Ammon's horn (tissue), 1 donor: ENCODE data around the gene ACSL6.

Experiments
- DNase-seq: peaks from one replicate; pipeline ENCODE4 v3.0.0-alpha.2; 2016; ENCODE audit warnings: low spot score

ACSL6 gene

DNA sequence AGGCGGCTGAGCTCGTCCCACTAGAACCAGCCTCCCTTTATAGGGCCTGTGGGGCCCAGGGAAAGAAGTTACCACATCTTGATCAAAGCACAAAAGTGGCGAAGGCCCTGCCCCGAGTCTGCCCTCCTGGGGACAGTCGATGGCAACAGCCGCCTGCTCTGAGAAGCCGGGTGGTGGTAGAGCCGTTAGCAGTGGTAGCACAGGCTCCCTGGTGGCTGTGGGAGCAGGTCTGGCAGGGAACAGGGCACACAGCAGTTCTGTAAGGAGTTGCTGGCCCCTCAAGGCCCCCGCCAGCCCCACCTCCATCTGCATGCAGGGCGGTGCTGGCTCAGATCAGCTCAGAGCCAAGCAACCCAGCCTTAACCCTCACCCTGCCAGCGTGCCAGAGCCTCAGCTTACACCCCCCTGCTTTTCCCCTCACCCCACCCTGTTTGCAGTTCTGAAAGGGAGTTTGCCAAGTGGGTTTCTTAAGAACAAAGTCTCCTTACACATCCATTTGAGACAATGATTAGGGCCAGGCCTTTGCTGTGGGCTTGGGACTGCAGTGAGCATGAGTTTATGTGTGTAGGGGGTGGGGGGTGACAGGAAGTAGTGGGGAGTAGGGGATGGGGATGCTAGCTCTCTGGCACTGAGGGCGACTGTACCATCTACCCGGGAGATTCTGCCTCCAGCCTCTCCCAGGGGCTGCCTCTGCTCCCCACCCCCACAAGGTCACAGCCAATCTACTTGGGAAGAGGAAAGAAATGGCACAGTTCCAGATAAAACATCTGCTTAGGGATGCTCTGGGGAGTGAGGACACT, 11.8 kb downstream of the ACSL6 start:
- DNase-seq = peak; percentile 69

DNA sequence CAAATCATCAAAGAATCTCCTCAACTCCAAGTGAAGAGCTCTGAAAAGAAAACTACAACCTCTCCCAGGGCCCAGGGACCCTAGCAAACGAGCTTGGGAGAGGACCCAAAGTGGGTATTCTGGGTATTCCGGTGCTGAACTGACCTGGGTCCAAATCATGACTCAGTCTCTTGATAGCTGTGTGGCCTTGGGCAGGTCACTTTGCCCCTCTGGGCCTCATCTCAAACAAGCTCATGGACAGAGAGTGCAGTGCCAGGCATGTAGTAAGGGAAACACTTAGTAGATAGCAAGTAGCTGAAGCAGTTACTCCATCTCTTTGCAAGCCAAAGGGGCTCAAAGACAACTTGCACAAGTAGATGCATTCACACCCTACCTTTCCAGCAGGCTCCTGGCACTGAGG, 12.4 kb downstream of the ACSL6 start:
- DNase-seq = no peak

DNA sequence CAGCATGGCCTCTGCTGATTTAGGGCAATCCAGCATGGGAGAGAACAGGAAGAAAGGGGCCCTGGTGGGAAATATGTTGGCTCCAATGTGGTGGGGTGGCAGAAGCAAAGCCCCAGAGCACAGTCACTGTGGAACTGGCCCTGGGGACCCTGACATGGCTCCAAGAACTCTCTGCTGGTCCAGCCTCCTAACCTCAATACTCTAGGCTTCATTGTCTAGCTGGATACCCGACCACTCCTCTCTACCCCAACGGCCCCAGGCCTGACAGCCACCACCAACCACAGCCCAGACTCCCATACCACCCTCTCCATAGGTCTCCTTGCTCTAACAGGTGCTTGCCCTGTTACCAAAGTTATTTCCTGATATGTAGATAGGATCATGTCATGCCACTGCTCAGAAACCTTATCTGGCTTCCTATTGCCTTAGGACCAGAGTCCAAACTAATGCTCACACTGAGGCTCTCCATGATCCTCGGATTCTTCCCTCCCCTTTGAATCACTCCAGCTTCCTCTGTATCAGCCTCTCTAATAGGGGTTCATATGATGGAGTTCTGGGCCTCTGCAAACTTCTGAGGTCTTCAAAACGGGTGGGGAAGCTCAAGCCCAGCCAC, 12.9 kb downstream of the ACSL6 start:
- DNase-seq = no peak

DNA sequence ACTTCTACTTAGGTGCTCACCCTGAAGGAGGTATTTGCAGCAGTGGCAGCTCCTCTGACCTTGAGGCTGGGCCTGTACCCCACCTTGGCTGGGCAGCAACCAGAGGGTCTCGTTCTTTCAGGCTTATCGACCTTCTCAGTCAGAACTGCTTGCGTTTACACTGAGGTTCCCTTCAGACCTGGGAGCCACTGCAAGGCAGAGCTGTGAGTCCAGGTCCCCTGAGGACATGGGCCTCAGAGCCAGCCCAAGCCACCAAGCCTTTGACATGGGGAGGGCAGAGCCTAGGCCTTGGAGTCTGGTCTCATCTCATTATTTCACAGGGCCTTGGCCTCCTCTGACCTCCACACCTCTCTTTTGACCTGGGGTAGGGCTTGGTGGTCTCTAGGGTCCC, 13.7 kb downstream of the ACSL6 start:
- no peak for DNase-seq

DNA sequence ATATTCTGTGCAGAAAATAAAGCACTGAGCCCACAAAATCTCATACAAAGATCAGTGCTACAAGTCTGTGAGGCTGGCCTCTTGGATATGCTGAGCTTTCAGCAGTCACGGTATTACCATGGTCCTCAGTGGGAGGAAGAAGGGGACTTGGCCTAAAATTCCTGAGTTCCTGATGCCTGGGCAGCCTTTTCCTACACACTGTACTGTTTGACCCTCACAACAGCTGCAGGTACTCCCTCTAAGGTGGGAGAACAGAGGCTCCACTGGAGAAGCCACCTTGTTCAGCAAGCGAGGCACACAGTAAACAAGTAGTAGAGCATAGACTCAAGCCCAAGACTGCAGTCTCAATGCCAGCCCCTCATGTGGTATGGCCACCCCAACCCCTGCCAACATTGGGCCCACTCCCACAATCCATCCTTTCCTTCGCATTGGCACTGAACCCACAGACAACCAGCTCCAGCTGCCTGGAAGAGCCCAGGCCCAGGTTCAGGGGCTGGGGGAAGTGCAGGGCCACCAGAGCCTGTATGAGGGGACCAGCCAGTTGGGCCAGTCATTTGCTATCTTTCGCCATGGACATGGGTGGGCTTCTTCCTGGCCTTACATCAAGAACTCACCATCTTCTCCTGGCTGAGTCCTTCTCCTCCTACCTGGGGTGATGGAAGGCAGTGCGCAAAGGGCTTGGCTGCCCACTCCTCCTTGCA, 14.3 kb downstream of the ACSL6 start:
- no peak for DNase-seq

DNA sequence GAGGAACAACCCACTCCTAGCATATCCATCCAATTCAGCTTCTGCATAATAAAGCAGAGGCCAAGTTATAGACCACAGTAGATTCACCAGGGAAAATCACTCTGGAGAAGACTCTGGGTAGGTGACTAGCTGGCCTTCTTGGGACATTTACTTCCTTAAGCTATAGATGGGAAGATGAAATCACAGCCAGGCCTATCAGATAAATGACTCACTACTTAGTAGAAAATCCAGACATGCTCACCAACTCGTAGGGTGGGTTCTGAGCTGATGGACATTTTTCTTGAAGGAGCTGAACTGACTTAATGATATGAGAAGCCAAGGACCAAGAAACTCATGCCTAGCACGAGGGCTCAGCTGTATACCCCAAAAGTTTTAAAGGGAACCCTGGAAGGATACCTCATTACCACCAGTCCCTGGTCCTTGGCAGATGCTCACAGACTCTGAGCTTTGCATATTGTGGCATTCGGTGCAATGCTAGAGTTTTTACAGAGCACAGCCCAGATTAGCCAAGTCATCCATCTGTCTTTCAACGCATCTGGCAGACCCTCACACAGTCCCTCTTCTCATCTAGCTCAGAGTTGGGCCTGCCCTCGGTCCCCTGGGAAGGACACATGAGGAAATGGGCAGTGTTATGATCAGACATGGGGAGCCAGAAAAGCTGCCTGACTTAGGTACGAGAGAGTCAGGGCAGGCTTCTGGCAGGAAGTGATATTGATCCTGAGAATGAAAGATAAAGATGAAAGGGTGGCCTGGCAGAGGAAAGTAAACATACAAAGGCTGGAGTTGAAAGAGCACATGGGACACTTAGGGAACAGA, 15.0 kb downstream of the ACSL6 start:
- DNase-seq = no peak

DNA sequence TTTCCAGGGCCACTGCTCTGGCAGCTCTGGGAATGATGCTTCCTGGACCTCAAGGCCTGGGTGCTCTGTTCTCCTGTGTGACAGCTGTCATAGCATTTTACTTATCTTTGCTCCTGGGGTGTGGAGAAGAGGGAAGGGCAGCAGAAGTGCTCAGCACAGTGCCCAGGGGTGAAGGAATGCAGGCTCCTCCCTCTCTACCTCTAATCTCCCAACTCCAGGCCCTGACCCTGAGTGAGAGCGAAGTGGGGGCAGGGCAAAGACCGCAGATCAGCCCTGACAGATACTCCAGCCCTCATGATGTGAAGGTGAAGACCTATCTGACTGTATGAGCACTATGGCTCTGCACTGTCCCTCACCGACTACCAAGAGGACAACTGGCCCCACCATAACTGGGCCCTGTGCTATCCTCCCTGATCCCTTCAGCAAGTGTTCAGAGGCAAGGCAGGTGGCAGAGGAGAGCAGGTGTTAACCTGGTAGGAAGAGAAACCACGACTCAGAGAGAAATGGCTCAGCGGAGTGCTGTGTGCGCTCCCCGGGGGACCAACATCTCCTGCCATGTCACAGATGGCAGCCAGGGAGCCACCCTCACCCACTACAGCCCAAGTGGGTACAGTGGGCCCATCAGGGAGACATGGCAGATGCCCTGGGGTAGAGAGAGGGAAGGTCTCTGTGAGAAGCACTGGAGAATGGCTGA, 16.8 kb downstream of the ACSL6 start:
- DNase-seq = no peak

DNA sequence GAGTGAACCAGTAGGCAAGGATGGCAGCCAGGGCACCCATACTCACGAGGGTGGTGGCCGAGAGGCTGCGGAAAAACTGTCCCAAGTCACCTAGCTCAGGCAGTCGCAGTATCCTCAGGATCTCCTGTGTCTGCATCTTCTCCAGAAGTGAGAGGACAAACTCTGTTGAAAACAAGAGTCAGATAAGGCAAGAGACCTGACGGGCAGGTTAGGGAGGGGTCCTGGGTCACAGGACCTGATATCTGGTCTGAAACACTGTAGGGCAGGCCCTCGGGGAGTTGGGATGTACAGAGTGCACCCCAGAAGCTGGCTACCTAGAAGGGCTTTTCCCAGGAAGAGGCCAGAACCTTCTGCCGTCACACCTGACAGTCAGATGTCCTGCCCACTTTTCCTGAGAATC, 17.4 kb downstream of the ACSL6 start:
- no peak for DNase-seq

DNA sequence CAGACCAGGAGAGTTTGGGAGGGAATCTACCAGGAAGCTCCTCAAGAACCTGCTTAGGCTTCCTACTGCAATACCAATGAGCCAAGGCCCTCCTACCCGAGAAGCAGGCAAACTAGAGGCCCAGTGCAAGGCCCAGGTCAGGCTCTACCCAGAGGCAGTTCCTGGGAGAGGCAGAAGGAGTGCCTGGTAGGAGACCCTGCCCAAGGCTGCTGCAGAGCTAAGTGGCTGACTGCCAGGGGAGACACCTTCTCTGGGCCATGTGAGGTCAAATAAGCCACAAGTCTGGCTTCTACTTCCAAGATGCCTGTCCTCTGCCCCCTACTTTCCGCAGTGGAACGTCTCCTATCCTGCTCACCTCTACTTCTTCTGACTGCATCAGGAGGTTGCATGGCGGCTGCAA, 17.8 kb downstream of the ACSL6 start:
- no peak for DNase-seq

DNA sequence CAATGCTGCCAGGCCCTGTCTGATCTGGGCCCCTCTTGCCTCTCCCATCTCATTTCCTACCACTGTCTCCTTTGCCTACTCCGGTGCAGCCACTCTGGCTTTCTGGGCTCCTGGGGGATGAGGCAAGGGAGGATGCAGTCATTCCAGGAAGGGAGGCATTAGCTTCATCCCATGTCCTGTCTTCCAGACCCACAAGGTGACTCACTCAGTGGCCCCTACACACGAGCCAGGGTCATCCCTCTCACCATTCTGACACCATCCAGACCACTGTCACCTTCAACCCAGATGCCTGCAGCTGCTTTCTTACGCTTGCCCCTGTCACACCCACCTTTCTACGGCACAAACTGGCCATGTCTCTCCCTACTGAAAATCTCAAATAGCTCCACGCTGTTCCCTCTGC, 19.1 kb downstream of the ACSL6 start:
- DNase-seq = no peak

DNA sequence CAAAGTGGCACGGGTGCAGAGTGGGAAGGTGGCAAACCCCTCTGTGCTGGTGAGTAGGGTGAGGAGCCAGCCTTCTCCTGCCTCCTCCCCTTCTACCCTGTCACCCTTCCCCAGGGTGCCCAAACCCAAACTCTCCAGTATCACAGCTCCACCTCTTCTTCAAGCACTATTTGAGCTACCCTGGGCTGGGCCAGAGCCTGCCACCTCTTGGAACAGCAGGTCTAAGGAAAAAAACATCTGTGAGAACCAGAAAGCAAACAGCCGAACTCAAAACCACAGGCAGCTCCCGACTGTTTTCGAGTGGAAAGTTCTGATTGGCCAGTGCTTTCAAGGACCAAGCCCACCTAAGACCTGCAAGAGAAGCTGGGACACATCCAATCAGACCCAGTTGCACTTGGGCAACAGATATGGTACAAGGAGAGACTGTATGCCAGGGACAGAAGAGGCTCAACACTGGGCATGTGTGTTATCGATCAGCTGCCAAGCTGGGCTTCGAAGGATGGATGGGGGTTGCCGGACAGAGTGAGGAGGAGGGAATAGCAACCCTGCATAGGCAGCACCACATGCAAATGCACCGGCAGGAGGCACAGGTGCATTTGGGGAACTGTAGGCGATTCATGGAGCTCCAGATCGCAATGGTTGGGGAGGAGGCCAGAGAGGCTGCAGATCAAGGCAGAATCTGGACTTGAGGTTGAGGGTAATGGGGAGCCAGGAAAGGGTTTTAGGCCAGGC, 19.7 kb downstream of the ACSL6 start:
- DNase-seq = no peak

DNA sequence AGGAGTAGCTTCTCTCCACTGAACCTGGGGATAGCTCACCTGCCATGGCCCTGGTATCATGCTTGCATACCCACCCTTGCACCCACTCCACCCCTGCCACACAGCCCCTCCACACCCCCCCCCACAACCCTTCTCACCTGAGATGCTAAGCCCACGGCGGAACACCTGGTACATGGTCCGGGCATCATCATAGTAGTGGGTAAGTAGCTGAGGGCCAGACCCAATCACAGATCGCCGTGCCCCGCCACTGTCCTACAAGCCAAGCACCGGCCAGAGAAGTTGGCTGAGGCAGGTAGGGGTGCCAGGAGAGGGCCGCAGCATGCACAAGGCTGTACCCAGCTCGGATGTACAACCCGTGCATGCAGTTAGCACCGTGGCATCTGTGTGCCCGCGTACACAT, 20.7 kb downstream of the ACSL6 start:
- DNase-seq = no peak

DNA sequence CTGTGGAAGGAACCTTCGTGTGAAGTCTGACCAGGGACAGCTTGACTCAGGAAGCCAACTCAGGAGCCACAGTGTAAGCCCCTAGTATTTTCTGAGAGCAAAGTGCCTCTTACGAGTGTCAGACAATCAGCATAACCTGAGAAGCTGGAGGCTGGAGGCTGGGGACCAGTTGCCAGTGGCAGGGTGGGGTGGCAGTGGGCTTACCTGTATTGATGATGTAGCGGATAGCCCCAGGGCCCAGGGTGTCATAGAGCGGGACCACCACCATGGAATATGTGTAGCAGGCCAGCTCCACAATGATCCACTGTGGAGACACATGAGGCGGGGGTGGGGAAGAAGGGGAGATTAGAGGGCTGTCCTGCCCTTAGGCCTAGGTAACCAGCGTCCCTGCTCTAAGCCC, 22.9 kb downstream of the ACSL6 start:
- no peak for DNase-seq

DNA sequence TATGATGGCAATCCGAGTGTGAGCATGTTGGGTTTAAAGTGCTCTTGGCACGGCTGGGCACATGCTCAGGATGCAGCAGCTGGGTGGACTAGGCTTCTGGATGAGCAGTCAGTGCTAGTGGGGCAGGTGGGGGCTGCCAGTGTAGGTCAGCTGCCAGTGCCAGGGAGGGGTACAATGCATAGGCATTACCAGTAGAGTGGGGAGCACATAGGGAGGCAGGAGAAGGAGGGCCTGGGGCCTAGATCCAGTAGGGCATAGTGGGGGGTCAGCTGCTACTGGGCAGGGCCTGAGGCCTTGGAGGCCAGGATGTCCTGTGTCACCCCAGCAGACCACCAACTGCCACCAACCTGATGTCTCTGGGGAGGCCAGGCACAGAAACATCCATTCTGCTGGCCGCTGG, 24.2 kb downstream of the ACSL6 start:
- DNase-seq = no peak

DNA sequence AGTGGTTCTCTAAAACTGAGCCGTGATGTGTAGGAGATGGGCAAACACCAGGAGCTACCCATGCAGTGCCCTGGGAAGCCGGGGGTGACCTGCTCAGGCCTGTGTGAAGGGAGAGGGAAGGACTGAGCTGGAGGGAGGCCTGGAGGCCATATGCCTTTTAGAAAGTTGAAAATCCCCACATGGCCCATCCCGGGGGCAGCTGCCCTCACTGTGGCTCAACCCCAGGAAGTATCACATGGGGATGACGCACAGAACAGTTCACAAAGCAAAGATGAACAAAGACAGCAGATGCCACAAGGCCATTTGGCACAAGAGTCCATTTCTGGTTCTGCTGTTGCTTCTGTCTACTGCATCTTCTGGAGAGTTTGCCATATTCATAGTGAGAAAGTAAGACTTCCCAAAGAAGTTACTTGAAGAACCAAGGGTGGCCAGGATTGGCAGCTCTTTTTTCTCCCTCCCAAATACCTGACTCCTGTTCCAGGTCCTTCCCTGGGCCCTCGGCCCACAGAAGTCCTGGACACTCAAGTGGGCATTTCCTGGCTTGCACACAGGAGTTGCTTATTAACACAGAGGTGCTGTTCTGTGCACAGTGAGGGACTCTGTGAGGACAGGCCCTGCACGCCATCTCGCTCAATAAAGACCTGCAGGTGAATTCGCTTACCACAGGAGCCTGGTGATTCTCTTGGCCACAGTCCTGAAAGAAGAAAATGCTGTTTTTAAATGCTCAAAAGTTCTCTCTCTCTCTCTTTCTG, 25.1 kb downstream of the ACSL6 start:
- DNase-seq = peak; percentile 53

DNA sequence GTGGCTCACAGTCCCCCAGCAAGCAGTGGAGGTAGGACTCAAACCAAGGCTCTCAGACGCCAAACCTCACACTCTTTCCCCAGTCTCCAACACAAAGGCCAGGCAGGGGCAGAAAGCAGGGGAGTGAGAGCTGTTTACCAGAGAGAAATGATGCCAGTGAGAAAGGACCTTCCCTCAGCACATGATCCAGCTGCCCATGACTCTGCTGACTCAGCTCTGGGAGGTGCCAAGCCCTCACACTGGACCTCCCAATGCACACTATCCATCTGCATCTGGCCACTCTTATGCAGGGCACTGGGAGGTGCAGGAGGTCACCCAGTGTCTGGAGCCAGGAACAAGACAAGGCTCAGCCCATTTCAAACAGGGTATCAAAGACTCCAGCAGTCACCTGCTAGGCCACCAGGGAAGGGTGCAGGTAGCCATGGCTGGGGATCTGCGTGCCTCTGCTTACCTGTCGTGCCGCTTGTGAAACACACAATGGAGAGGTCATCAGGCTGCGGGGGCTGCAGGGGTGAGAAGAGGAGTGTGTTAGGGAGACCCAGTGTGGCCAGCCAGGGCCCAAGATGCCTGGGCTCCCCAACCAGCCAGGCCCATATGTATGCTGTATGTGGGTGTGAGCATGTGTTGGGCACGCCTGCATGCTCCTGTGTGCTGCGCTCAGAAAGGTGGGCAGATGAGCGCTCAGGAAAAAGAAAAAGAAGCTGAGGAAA, 26.3 kb downstream of the ACSL6 start:
- peak; percentile 41 for DNase-seq

DNA sequence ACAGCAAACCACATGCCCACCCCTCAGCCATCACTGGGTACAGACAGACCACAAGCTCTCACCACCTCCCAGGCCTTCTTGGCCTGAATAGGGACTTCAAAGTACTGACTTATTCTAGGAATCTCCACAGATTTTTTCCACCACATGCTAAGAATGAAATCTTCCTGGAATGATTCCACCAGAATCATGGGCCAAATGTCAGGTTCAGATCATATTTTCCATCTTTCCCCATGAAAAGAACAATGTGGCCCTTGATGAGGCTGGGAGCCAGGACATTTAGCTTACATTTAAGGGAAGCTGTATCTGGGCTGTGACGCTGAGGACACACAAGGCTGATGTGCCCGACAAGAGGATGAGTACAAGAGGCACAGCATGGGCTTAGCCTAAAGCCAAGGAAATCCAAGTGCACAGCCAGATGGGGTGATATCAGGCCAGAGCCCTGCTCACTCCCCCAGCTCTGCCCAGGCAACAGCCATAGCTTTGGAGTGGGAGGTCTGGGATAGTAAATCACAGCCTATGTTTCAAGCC, 28.1 kb downstream of the ACSL6 start:
- DNase-seq = no peak

DNA sequence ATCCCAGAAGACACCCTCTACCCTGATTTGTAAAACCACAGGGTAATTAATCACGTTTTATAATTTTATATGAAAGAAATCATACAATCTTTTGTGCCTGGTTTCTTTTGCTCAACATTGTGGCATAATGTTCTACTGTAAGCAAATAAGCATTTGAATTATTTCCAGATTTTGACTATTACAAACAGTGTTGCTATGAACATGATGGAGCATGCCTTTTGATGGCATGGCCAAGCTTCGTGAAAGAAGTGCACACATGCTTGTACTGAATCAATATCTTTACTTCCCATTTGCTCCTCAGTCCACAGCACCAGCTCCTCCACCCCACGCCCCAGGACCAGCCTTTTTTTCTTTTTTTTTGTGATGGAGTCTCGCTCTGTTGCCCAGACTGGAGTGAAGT, 29.9 kb downstream of the ACSL6 start:
- DNase-seq = no peak

DNA sequence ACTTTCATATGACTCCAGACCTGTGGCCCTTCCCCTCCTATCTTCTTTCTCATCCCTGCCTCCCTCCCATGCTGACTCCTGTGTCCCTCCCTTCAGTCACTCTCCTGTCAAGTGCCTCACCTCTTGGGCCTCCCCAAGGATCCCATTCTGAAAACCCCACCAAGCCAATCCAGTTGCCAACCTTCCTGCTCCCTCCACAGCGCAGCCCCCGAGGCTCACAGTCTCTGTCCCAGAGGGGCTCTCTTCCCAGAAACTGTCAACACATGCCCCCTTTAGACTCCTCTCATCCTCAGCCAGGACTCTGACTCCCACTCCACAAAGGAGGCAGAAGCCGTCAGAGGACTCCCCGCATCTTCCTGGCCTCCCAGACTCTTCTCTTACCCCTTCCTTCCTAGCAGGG, 30.8 kb downstream of the ACSL6 start:
- DNase-seq = no peak

DNA sequence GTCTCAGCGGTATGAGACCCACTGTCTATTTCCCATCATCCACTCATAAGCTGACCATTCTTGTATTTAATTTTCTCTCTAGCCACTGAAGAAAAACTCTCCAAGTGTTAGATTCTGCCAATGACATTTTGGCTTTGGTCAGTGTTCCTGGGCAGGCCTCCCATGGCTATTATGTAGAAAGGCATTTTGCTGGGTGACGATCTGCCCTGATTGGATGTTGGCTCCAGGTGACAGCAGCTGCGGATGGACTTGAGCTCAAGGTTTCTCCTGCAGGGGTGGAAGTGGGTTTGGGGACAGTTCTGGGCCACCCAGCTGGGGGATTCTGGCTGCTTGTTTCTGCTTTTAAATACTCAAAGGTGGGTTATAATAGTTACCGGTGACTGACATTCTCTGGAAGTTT, 31.6 kb downstream of the ACSL6 start:
- peak; percentile 52 for DNase-seq
